Erythroblast (primary cell): ENCODE results near the gene SPAG9.

Experiments used
- DNase-seq, 2 experiments: peaks; one replicate each; lab custom pipeline; 2025; lab: John Stamatoyannopoulos, UW
- GATA1 ChIP-seq: IDR thresholded peaks from 2 replicates; pipeline ENCODE4 v1.6.1; 2011; ENCODE audit warnings: low read depth, mild to moderate bottlenecking, control low read depth, low read length, moderate library complexity
- POLR2A ChIP-seq: IDR thresholded peaks from 2 replicates; pipeline ENCODE4 v1.6.1; 2011; ENCODE audit warnings: mild to moderate bottlenecking, low read length

Gene SPAG9

GRCh38 chr17:50939542-50939794, 181.2 kb downstream of the SPAG9 start:
- DNase-seq, result no peak
- TF ChIP-seq POLR2A, result no peak
- no peak for TF ChIP-seq GATA1

DNA sequence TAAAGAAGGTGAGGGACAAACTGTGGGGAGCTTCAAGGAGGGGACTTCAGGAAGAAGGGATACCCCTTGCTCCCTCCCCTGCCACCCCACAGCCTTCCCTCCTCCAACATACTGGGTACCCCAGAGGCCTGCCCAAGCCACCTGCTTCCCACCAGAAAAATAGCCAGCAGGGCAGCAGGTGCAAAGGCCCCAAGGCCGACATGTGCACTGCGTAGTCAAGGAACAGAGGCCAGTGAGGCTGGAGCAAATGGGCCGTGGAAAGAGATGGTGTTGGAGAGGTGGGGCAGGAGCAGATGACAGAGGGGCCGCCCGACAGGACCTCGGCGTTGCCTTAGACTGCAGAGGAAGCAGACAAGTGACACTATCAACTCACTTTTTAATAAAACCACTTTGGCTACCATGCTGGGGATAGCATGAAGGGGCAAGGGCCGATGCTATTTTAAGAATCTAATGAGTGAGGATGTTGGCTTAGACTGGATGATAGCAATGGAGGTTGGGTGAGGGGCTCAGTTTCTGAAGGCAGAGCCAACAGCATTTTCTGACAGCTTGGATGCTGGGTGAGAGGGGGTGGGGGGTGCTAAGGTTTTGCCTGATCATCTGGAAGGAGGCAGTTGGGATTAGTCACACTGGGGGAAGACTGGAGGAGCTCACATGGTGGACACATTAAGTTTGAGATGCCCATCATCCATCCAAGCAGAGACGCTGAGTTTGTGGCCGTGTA, 181.7 kb downstream of the SPAG9 start:
- no peak for TF ChIP-seq GATA1
- no peak for TF ChIP-seq POLR2A

GRCh38 chr17:50935996-50936266, 184.7 kb downstream of the SPAG9 start:
- no peak for DNase-seq
- TF ChIP-seq GATA1 (no peak), POLR2A (no peak)

More for the DNA sequence above, 181.7 kb downstream of the SPAG9 start:
- no peak for DNase-seq

DNA sequence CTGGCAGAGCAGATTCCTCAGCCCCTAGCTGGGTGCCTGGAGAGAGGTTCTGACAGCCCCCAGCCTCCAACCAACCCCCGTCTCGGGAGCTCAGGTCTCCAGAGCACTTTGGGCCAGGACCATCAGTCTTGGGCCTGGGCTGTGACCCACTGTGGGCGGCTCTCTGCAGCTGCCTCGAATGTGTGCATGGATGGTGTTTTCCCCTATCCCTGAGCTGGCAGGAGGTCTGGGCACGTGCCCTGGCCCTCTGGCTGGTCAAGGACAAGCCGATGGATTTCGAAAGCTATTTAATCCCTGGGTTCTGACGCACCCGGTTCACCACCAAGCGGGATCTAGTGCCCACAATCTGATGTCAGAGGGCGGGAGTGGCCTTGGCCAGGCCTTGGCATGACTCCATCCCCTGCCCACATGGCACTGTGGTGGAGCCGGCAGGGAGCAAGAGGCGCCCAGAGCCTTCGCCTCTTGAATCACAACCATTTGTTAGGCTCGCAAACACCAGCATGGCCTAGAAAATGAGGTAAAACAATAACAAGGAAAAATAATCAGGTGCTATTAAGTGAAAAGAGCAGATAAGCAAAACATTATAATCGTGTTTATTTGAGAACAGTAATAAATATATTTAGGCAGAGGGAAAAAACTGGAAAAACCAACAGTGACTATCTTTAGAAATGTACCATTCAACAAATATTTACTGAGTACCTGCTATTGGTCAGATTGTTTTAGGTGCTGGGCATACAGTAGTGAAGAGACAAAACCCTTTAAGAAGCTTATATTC, 185.3 kb downstream of the SPAG9 start:
- TF ChIP-seq POLR2A, result no peak
- TF ChIP-seq GATA1, result no peak
- no peak for DNase-seq

- TF ChIP-seq POLR2A (no peak), GATA1 (no peak)
- peak; percentile 32 to 36 for DNase-seq
Measured at GRCh38 chr17:50934672-50935220, 185.9 kb downstream of the SPAG9 start.

GRCh38 chr17:50934161-50934560, 186.5 kb downstream of the SPAG9 start:
- DNase-seq, result no peak
- TF ChIP-seq POLR2A (no peak), GATA1 (no peak)

DNA sequence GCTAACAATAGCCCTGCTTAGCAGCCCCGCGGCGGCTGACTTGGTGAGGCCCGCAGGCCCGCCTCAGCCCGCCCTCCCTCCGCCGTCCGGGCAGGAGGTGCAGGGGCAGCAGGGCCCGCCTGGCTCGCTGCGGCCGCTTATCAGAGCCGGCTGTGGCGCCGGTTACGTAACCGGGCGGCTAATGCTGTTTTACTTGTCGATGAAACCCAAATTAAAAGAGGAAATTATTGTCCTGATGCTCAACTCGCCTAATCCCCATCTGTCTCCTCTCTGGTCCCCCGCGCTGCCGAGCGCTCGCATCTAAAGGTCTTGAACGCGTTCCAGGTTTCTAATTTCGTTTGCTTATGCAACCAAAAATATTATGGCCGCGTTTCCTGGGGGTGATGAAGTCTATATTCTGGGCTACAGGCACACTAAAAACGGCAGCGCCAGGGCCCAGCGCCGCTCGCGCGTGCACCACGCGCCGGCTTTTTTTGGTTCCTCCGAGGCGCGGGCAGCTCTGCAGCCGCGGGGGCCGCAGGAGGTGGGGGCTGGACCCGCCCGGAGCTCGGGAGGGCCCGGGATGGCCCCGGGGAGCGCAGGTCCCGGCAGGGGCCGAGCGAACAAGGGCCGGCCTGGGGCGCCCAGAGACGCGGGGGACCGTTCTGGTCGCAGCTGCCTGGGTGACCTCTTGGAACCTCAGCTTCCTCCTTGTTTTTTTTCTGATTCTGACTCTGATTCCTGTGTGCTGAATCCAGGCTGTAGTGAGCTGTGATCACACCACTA, 189.3 kb downstream of the SPAG9 start:
- DNase-seq, result peak; percentile 86 to 88
- TF ChIP-seq GATA1, result no peak
- no peak for TF ChIP-seq POLR2A

DNA sequence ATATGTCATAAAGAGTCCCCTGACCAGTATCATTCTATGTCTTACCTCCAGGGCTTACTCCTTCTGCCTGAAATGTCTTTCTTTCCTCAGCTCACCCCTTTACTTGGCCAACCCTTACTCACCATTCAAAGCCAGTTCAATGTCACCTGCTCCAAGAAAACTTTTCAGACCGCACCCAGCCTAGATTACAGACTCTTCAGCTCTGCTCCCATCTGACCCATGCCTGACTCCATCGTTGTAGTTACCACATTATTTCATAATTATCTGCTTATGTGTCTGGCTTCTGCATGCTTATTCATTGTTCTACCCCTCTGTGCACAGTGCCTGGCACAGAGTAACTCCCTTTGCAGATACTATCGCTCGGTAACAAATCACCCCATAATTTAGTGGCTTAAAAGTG, 192.0 kb downstream of the SPAG9 start:
- TF ChIP-seq GATA1 (no peak), POLR2A (no peak)
- DNase-seq, result no peak

- TF ChIP-seq POLR2A (no peak), GATA1 (no peak)
- no peak for DNase-seq
Measured at GRCh38 chr17:50927287-50927686, 193.4 kb downstream of the SPAG9 start.

- TF ChIP-seq GATA1 (no peak), POLR2A (no peak)
- no peak for DNase-seq
Measured at GRCh38 chr17:50926523-50926922, 194.1 kb downstream of the SPAG9 start.

GRCh38 chr17:50925296-50925891, 195.3 kb downstream of the SPAG9 start:
- no peak for DNase-seq
- no peak for TF ChIP-seq GATA1
- TF ChIP-seq POLR2A, result no peak

- DNase-seq, result no peak
- TF ChIP-seq POLR2A (no peak), GATA1 (no peak)
Measured at GRCh38 chr17:50924800-50925199, 195.9 kb downstream of the SPAG9 start.

DNA sequence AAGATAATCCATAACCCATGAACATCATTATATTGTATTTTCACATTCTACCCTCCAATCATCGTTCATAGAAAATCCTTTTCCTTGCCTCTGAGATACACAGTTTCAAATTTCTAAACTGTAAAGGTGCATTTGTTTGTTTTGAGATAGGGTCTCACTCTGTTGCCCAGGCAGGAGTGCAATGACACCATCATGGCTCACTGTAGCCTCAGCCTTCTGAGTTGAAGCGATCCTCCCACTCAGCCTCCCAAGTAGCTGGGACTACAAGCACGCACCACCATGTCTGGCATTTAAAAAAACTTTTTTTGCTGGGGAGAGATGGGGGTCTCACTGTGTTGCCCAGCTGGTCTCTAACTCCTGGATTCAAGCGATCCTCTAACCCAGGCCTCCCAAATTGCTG, 196.4 kb downstream of the SPAG9 start:
- no peak for DNase-seq
- TF ChIP-seq GATA1 (no peak), POLR2A (no peak)
